Measurements from ENCODE around the gene RTN4IP1. TPM values are rescaled to one million over a fixed set of nuclear protein-coding genes. Genes with fewer than 3 reads are reported as not detected.
"Not testable (repeated sequence)": the region's sequence is repeated elsewhere in the genome, so short reads cannot be mapped to it uniquely, and the experiment has no call there.

Gene RTN4IP1
- total RNA-seq, 4 donors from 2014 or later = 2.0 to 5.9 (median 5.8) TPM; not detected in 1

- intact Hi-C loops (cut with DNase I; ENCODE audit: low total_unique reads) = no loop called here
- no peak overlapping the region for H3K4me3 ChIP-seq
- DNase-seq = no peak
- H3K36me3 ChIP-seq = no peaks in the 10 kb centered on the region
- H3K27me3 ChIP-seq = no peaks in the 10 kb centered on the region
- no peak for TF ChIP-seq POLR2A (IDR thresholded peaks at IDR 0.05)
- TF ChIP-seq CTCF (IDR thresholded peaks at IDR 0.05) = peak in 1 of 4 experiments; percentile 16
- H3K4me1 ChIP-seq = no peaks in the 10 kb centered on the region
- no peaks in the 10 kb centered on the region for H3K9me3 ChIP-seq
- no peak overlapping the region for H3K27ac ChIP-seq
These were observed 19.6 kb downstream of the RTN4IP1 start for GRCh38 chr6:106609699-106610098.

- TF ChIP-seq POLR2A (IDR thresholded peaks at IDR 0.05) (no peak), CTCF (IDR thresholded peaks at IDR 0.05) (peak; percentile 6 to 45 (median 26))
- H3K9me3 ChIP-seq = no peaks in the 10 kb centered on the region
- H3K27me3 ChIP-seq = no peaks in the 10 kb centered on the region
- no peak overlapping the region for H3K4me3 ChIP-seq
- no peaks in the 10 kb centered on the region for H3K4me1 ChIP-seq
- H3K27ac ChIP-seq = no peak overlapping the region
- DNase-seq = no peak
- H3K36me3 ChIP-seq = no peaks in the 10 kb centered on the region
- intact Hi-C loops (cut with DNase I; ENCODE audit: low total_unique reads) = no loop called here
These were observed 21.1 kb downstream of the RTN4IP1 start for GRCh38 chr6:106608080-106608668.

DNA sequence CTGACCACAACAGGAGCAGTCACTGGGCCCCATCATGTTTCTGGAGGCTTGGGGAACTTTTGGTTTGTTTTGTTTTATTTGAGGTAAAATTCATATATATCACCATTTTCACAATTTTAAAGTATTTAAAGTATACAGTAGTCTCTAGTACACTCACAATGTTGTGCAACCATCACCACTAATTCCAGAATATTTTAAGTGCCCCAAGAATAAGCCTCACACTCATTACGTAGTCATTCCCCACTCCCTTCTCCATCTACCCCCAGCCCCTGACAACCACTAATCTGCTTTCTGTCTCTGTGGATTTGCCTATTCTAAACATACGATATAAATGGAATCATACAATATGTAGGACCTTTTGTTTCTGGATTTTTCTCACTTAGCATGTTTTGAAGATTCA is 29.0 kb downstream of the RTN4IP1 start:
- H3K9me3 ChIP-seq = no peaks in the 10 kb centered on the region
- no peaks in the 10 kb centered on the region for H3K27me3 ChIP-seq
- H3K4me1 ChIP-seq = no peaks in the 10 kb centered on the region
- no peak overlapping the region for H3K4me3 ChIP-seq
- DNase-seq = no peak
- intact Hi-C loops (cut with DNase I; ENCODE audit: low total_unique reads) = no loop called here
- no peak overlapping the region for H3K27ac ChIP-seq
- TF ChIP-seq CTCF (IDR thresholded peaks at IDR 0.05) = no peak
- TF ChIP-seq POLR2A (IDR thresholded peaks at IDR 0.05) = no peak
- H3K36me3 ChIP-seq = no peaks in the 10 kb centered on the region

- intact Hi-C loops (cut with DNase I; ENCODE audit: low total_unique reads) = no loop called here
- TF ChIP-seq CTCF (IDR thresholded peaks at IDR 0.05) = no peak
- no peaks in the 10 kb centered on the region for H3K9me3 ChIP-seq
- H3K36me3 ChIP-seq = no peaks in the 10 kb centered on the region
- no peaks in the 10 kb centered on the region for H3K4me1 ChIP-seq
- no peak for DNase-seq
- H3K27ac ChIP-seq = no peak overlapping the region
- H3K4me3 ChIP-seq = no peak overlapping the region
- H3K27me3 ChIP-seq = no peaks in the 10 kb centered on the region
These were observed 29.9 kb downstream of the RTN4IP1 start for GRCh38 chr6:106599440-106599839.

GRCh38 chr6:106591111-106591825 is 38.0 kb downstream of the RTN4IP1 start:
- no peaks in the 10 kb centered on the region for H3K4me1 ChIP-seq
- no peaks in the 10 kb centered on the region for H3K36me3 ChIP-seq
- DNase-seq = no peak
- intact Hi-C loops (cut with DNase I; ENCODE audit: low total_unique reads) = no loop called here
- H3K27ac ChIP-seq = no peak overlapping the region
- no peaks in the 10 kb centered on the region for H3K27me3 ChIP-seq
- no peaks in the 10 kb centered on the region for H3K9me3 ChIP-seq
- no peak overlapping the region for H3K4me3 ChIP-seq
- TF ChIP-seq CTCF (IDR thresholded peaks at IDR 0.05) (no peak), POLR2A (IDR thresholded peaks at IDR 0.05) (no peak)

DNA sequence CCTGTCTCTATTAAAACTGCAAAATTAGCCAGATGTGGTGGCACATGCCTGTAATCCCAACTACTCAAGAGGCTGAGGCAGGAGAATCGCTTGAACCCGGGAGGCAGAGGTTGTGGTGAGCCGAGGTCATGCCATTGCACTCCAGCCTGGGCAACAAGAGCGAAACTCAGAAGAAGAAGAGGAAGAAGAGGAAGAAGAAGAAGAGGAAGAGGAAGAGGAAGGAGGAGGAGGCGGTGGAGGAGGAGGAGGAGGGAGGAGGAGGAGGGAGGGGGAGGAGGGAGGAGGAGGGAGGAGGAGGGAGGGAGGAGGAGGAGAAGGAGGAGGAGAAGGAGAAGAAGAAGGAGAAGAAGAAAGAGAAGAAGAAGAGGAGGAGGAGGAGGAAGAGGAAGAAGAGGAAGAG is 40.4 kb downstream of the RTN4IP1 start:
- H3K4me3 ChIP-seq; H3K36me3 ChIP-seq; intact Hi-C loops (cut with DNase I; ENCODE audit: low total_unique reads); H3K27me3 ChIP-seq; H3K9me3 ChIP-seq; H3K4me1 ChIP-seq; H3K27ac ChIP-seq; DNase-seq: not testable (repeated sequence)
